Measurements from ENCODE around the gene STXBP6. TPM values are rescaled to one million over a fixed set of nuclear protein-coding genes. Genes with fewer than 3 reads are reported as not detected.

Gene STXBP6
- total RNA-seq, 2 donors from 2014 or later, result 20.1 to 28.3 TPM

DNA sequence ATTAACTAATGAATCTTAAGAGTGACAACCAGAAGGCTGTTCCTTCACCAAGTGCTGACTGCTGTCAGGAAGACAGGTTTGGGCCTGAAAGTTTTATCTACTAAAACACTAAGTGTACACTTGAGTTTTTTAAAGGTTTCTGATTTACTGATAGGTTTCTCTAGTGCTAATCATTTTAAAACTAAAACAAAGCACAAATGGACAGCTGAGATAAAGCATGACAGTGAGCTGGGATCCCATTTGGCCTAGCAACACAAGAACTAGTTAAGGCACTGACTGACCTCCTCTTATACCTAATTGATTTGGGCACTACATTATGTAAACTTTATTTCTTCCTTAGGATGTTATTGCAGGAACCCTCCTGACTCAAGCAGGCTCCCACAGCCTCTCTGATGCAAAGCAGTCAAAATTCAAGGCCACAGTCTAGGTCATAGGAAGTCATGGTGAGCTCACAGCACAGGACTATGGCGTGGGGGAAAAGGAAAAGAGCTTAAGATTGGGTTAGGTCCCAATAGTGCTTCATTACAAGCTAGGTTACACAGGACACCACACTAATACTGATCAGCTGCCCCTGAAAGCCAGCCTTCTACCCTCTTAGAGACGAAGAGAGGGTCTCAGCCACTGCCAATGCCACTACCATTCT is 3.5 kb downstream of the STXBP6 start:
- TF ChIP-seq, protein P1, sequence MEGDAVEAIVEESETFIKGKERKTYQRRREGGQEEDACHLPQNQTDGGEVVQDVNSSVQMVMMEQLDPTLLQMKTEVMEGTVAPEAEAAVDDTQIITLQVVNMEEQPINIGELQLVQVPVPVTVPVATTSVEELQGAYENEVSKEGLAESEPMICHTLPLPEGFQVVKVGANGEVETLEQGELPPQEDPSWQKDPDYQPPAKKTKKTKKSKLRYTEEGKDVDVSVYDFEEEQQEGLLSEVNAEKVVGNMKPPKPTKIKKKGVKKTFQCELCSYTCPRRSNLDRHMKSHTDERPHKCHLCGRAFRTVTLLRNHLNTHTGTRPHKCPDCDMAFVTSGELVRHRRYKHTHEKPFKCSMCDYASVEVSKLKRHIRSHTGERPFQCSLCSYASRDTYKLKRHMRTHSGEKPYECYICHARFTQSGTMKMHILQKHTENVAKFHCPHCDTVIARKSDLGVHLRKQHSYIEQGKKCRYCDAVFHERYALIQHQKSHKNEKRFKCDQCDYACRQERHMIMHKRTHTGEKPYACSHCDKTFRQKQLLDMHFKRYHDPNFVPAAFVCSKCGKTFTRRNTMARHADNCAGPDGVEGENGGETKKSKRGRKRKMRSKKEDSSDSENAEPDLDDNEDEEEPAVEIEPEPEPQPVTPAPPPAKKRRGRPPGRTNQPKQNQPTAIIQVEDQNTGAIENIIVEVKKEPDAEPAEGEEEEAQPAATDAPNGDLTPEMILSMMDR (IDR thresholded peaks at IDR 0.05), result no peak
- TF ChIP-seq POLR2A (IDR thresholded peaks at IDR 0.05), result peak in 2 of 3 donors; percentile 39 to 49
- Histone ChIP-seq H3K9me3 (no peaks in the 10 kb centered on the region), H3K4me1 (peaks cover 73% of the 10 kb centered on the region), H3K27ac (peak overlapping the region in 3 of 4 donors; percentile 42 to 62 (median 58)), H3K27me3 (no peaks in the 10 kb centered on the region), H3K36me3 (replicated peaks in 1 of 2; ENCODE audit: insufficient read depth in 1 of 2, low read depth in 2 of 2) (no peaks in the 10 kb centered on the region), H3K4me3 (no peak overlapping the region)
- intact Hi-C loops (cut with DNase I), result loop anchor here (10.0 kb wide), 1 partner anchor 242 kb away; no protein-coding TSS in a partner anchor
- ATAC-seq (no peak), DNase-seq (peak in 2 of 4 donors; percentile 18 to 41)
- WGBS, 2 donors, result 41 to 48% methylated on average over 2 of the region's 2 CpGs

DNA sequence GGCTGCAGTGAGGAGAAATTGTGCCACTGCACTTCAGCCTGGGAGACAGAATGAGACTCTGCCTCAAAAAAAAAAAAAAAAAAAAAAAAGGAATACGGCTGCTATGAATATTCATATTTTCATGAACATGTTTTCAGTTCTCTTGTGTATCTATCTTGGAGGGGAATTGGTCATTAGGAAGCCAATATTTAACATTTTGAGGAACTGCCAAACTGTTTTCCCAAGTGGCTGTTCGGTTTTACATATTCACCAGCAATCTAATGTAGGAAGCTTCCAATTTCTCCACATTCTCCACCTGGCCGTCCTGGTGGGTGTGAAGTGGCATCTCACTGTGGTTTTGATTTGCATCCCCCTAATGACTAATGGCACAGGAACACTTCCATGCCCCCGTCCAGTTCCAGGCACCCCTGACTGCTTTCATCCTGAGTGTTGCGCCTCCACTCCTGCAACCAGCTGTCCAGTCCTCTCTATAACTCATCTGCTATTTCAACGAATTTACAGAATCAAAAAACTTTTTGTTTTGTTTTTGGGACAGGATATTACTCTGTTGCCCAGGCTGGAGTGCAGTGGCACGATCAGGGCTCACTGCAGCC is 5.7 kb downstream of the STXBP6 start:
- no peak for ATAC-seq
- H3K27ac ChIP-seq, result no peak overlapping the region
- H3K9me3 ChIP-seq, result no peaks in the 10 kb centered on the region
- TF ChIP-seq, protein P1 (IDR thresholded peaks at IDR 0.05), result no peak
- no peak for TF ChIP-seq POLR2A (IDR thresholded peaks at IDR 0.05)
- no peak for DNase-seq
- H3K36me3 ChIP-seq (replicated peaks in 1 of 2; ENCODE audit: insufficient read depth in 1 of 2, low read depth in 2 of 2), result no peaks in the 10 kb centered on the region
- intact Hi-C loops (cut with DNase I), result loop anchor here (10.0 kb wide), 1 partner anchor 239 kb away; no protein-coding TSS in a partner anchor
- no peaks in the 10 kb centered on the region for H3K27me3 ChIP-seq
- WGBS, 2 donors, result 62 to 67% methylated on average over 7 of the region's 7 CpGs
- peaks cover 70% of the 10 kb centered on the region for H3K4me1 ChIP-seq
- no peak overlapping the region for H3K4me3 ChIP-seq

DNA sequence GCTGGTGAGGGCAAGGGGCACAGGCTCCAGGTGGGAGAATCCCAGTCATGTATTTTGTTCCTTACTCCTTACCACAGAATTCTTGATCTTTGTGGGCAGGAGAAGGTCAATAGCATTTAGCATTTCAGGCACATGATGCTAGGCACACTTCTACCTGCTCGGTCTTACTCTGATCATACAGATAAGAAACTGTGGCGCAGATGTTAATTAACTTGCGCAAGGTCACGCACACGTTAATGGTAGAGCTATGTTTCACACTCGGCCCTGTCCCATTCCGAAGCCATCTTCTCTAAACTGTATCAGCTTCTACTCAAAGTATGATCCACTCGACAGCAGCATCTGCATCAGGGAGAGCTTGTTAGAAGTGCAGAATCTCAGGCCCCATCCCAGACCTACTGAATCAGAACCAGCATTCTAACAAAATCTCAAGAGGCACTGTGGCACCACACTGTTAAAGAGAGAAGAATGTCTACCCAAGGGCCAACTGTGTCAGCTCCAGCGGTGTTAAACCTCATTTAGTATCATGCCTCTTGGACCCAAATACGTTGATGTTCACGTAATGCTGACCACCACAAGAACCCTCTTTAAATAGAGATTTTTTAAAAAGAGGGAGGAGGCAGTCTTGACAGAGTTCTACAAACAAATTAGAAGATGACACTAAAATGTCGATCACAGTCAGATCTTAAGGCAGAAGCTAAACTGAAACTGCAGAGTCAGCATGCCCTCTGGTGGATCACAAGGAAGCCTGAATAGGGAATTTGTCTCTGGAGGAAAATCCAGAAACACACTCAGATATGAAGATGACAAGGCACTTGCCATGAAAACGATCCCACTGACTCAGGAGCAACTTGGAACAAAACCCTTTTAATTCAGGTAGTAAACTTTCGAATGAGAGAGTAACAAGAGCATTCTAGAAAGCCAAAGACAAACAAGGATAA is 7.3 kb downstream of the STXBP6 start:
- H3K9me3 ChIP-seq, result no peaks in the 10 kb centered on the region
- intact Hi-C loops (cut with DNase I), result loop anchor here (10.0 kb wide), 1 partner anchor 238 kb away; no protein-coding TSS in a partner anchor
- H3K4me3 ChIP-seq, result no peak overlapping the region
- 72 to 73% methylated on average over 14 of the region's 14 CpGs for WGBS, 2 donors
- ATAC-seq (no peak), DNase-seq (peak in 2 of 4 donors; percentile 21 to 24)
- no peak for TF ChIP-seq POLR2A (IDR thresholded peaks at IDR 0.05)
- TF ChIP-seq, protein P1 (IDR thresholded peaks at IDR 0.05), result peak in 5 of 7 experiments; percentile 9 to 57 (median 43)
- H3K27me3 ChIP-seq, result no peaks in the 10 kb centered on the region
- H3K4me1 ChIP-seq, result peaks cover 68% of the 10 kb centered on the region
- H3K27ac ChIP-seq, result peak overlapping the region; percentile 13 to 73 (median 42)
- no peaks in the 10 kb centered on the region for H3K36me3 ChIP-seq (replicated peaks in 1 of 2; ENCODE audit: insufficient read depth in 1 of 2, low read depth in 2 of 2)

DNA sequence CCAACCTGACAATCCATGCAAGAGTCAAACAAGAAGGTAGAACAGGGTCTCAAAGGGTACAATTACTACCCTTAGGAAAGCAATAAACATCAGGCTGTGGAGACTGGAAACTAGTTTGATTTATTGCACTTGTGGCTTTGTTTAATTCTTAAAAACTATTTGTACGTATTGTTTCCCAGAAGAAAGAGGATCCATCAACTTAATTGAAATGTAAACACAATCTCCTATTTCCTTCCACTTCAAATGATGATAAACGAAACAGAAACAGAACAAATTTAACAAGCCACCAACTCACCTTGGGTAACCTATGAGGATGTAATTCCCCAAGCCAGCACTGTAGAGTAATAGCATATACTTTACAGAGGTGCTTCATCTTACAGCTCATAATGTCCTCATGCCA is 8.0 kb downstream of the STXBP6 start:
- Histone ChIP-seq H3K36me3 (replicated peaks in 1 of 2; ENCODE audit: insufficient read depth in 1 of 2, low read depth in 2 of 2) (no peaks in the 10 kb centered on the region), H3K4me3 (no peak overlapping the region), H3K4me1 (peaks cover 65% of the 10 kb centered on the region), H3K27me3 (no peaks in the 10 kb centered on the region), H3K9me3 (no peaks in the 10 kb centered on the region), H3K27ac (peak overlapping the region; percentile 32 to 73 (median 46))
- ATAC-seq (peak; percentile 32), DNase-seq (no peak)
- TF ChIP-seq, protein P1 (IDR thresholded peaks at IDR 0.05), result no peak
- TF ChIP-seq POLR2A (IDR thresholded peaks at IDR 0.05), result no peak
- WGBS, 2 donors, result 5 to 9% methylated on average over 2 of the region's 2 CpGs
- intact Hi-C loops (cut with DNase I), result loop anchor here (10.0 kb wide), 1 partner anchor 237 kb away; no protein-coding TSS in a partner anchor

Measured in body of pancreas (tissue), 4 donors.